ENCODE results near the gene DCDC1.

Gene DCDC1

DNA sequence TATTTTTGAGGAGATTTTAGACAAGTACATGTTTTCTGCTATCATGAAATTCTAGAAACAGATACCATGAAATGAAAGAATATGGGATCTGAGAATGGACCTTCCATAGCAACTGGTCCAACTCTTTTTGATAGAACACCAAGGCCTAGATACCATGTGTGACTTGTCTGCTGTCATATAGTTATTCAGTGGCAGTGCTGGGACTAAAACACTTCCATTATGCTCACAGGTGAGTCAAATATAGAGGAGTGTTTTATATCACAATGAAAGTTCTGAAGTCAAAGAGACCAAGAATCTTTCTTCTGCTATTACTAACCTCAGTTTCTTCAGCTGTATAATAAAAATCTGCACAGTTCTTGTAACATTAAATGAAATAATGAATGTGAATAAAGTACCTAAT is 276.9 kb downstream of the DCDC1 start:
- no peak overlapping the region for H3K4me3 ChIP-seq (ENCODE audit: low read depth, low read length)
- TF ChIP-seq, protein P1, sequence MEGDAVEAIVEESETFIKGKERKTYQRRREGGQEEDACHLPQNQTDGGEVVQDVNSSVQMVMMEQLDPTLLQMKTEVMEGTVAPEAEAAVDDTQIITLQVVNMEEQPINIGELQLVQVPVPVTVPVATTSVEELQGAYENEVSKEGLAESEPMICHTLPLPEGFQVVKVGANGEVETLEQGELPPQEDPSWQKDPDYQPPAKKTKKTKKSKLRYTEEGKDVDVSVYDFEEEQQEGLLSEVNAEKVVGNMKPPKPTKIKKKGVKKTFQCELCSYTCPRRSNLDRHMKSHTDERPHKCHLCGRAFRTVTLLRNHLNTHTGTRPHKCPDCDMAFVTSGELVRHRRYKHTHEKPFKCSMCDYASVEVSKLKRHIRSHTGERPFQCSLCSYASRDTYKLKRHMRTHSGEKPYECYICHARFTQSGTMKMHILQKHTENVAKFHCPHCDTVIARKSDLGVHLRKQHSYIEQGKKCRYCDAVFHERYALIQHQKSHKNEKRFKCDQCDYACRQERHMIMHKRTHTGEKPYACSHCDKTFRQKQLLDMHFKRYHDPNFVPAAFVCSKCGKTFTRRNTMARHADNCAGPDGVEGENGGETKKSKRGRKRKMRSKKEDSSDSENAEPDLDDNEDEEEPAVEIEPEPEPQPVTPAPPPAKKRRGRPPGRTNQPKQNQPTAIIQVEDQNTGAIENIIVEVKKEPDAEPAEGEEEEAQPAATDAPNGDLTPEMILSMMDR (IDR thresholded peaks at IDR 0.05; ENCODE audit: borderline replicate concordance, insufficient read depth, low read depth, low read length), result no peak

- H3K4me3 ChIP-seq (ENCODE audit: low read depth, low read length), result no peak overlapping the region
- TF ChIP-seq, protein P1 (IDR thresholded peaks at IDR 0.05; ENCODE audit: borderline replicate concordance, insufficient read depth, low read depth, low read length), result no peak
Measured at GRCh38 chr11:31089117-31089516, 280.4 kb downstream of the DCDC1 start.

GRCh38 chr11:31069447-31070205 is 299.9 kb downstream of the DCDC1 start:
- no peak overlapping the region for H3K4me3 ChIP-seq (ENCODE audit: low read depth, low read length)
- TF ChIP-seq, protein P1 (IDR thresholded peaks at IDR 0.05; ENCODE audit: borderline replicate concordance, insufficient read depth, low read depth, low read length), result no peak

DNA sequence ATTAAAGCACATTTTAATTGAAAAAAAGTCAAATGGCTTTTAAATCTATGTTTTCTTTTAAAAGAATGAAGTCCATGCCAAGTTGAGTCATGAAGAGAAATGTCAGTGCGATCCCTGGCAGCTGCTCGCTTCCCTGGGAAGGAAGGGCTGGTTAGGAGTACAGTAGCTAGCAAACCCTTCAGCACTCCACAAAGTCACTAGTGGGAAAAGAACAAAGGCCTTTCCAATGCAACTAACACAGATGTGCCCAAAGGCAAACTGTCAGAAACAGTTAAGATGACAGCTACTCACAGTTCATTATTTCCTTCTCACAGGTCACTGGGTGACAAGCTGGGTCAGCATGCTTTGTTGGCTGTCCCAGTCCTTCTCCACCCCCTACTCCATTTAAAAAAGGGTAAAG is 308.7 kb downstream of the DCDC1 start:
- TF ChIP-seq, protein P1 (IDR thresholded peaks at IDR 0.05; ENCODE audit: borderline replicate concordance, insufficient read depth, low read depth, low read length), result no peak
- no peak overlapping the region for H3K4me3 ChIP-seq (ENCODE audit: low read depth, low read length)

DNA sequence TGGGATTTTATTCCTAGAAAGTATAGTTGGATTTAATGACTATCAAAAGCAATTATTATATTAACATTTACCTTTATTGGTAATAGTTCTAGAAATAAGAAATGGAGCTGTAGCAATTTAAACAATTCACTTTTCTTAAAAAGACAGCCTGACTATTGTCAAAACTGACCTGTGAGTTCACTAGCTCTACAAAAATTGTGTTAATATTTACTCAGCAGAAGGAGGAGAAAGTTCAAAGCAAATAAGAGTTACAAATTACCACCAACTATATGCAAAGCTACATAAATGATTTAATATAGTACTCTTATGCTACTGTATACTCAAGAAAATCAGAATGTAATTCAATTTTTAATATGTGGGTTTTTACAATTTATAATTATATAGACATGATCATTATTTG is 310.0 kb downstream of the DCDC1 start:
- TF ChIP-seq, protein P1 (IDR thresholded peaks at IDR 0.05; ENCODE audit: borderline replicate concordance, insufficient read depth, low read depth, low read length), result no peak
- H3K4me3 ChIP-seq (ENCODE audit: low read depth, low read length), result no peak overlapping the region

DNA sequence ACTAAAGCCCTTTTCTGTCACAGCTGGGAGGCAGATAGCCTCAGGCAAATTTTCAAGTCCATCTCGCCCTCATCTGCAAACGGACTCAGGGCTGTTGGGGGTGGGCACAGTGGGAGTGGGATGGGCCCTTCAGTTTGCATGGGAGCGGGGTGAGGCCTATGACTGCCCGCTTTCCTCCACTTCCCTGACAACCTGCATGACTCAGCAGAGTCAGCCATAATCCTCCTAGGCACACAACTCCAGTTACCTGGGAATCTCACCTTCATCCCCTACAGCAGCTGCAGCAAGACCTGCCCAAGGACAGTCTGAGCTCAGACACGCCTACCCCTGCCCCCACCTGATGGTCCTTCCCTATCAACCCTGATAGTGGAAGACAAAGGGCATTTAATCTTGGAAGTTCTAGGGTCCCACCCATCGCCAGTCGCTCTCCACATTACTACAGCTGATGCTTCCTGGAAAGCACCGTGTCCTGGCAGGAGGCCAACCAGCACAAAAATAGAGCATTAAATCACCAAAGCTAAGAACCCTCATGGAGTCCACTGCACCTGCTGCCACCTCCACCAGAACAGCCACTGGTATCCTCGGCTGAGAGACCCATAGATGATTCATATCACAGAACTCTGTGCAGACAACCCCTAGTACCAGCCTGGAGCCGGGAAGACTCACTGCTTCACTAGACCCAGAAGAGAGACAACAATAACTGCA is 319.3 kb downstream of the DCDC1 start:
- no peak overlapping the region for H3K4me3 ChIP-seq (ENCODE audit: low read depth, low read length)
- TF ChIP-seq, protein P1 (IDR thresholded peaks at IDR 0.05; ENCODE audit: borderline replicate concordance, insufficient read depth, low read depth, low read length), result no peak

DNA sequence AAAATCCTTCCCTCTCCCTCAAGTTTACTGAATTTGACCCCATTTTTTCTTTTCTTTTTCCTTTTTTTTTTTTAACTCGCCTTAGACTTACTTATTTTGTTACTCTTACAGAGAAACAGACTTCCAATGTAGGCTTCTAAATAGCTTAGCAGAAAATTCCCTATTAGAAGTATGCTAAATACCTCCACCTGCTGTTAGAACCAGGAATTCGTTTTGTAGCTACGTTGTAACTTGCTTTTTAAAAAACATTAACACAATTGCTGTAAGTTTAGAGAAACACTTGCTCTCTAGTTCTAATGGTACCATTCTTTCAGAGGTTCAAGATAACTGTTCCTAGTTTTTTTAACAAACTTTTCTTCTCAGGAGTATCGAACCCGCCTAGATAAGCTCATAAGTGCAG is 324.2 kb downstream of the DCDC1 start:
- H3K4me3 ChIP-seq (ENCODE audit: low read depth, low read length), result no peak overlapping the region
- TF ChIP-seq, protein P1 (IDR thresholded peaks at IDR 0.05; ENCODE audit: borderline replicate concordance, insufficient read depth, low read depth, low read length), result no peak
